Raji (cell line): ENCODE results near the gene KNDC1.
A peak's percentile ranks its signal among the peaks of the same experiment; 100 is the strongest.

ENCODE experiments used
- POLR2A ChIP-seq: IDR thresholded peaks from 2 replicates; pipeline ENCODE4 v1.6.1; 2011; ENCODE audit warnings: low read depth, low read length, control low read depth; ENCODE audit not compliant: insufficient read depth

Gene KNDC1

GRCh38 chr10:133260895-133261725, 101.1 kb downstream of the KNDC1 start:
- TF ChIP-seq POLR2A, result peak; percentile 34

- TF ChIP-seq POLR2A, result peak; percentile 50
Observed at GRCh38 chr10:133261726-133262325, 101.8 kb downstream of the KNDC1 start.

- no peak for TF ChIP-seq POLR2A
Observed at GRCh38 chr10:133262696-133263095, 102.7 kb downstream of the KNDC1 start.

- TF ChIP-seq POLR2A, result no peak
Observed at GRCh38 chr10:133263674-133264073, 103.7 kb downstream of the KNDC1 start.

GRCh38 chr10:133264461-133264860, 104.4 kb downstream of the KNDC1 start:
- TF ChIP-seq POLR2A, result no peak

GRCh38 chr10:133266056-133266795, 106.2 kb downstream of the KNDC1 start:
- TF ChIP-seq POLR2A, result no peak

- TF ChIP-seq POLR2A, result no peak
Observed at GRCh38 chr10:133267293-133267692, 107.3 kb downstream of the KNDC1 start.

GRCh38 chr10:133267829-133268228, 107.8 kb downstream of the KNDC1 start:
- no peak for TF ChIP-seq POLR2A

- no peak for TF ChIP-seq POLR2A
Observed at GRCh38 chr10:133268532-133268931, 108.5 kb downstream of the KNDC1 start.

GRCh38 chr10:133269367-133269766, 109.3 kb downstream of the KNDC1 start:
- TF ChIP-seq POLR2A, result no peak

GRCh38 chr10:133270204-133270603, 110.2 kb downstream of the KNDC1 start:
- TF ChIP-seq POLR2A, result no peak

GRCh38 chr10:133270773-133271297, 110.8 kb downstream of the KNDC1 start:
- no peak for TF ChIP-seq POLR2A

- TF ChIP-seq POLR2A, result no peak
Observed at GRCh38 chr10:133271521-133272300, 111.7 kb downstream of the KNDC1 start.

GRCh38 chr10:133272301-133272963, 112.4 kb downstream of the KNDC1 start:
- no peak for TF ChIP-seq POLR2A
